Small intestine (tissue), 16 donors: ENCODE measurements around the gene GNPTG. TPM values are rescaled to one million over a fixed set of nuclear protein-coding genes. Genes with fewer than 3 reads are reported as not detected.

Experiments
- DNase-seq, 2 donors: peaks; one replicate each; pipeline versions ENCODE4 v3.0.0 to v3.0.0-alpha.2; 2013
- FAIRE-seq: peaks from 2 replicates; lab custom pipeline; 2012; peaks lifted over from hg19 to GRCh38; lab: Jason Lieb, UNC
- H3K27ac ChIP-seq, 3 donors: one replicate each; pipeline ENCODE4 v1.5.1; 2013; ENCODE audit warnings: low read length in 2 of 3, mild to moderate bottlenecking in 2 of 3, control low read depth in 1 of 3, inconsistent platforms in 1 of 3, low read depth in 1 of 3, moderate library complexity in 1 of 3
- H3K27me3 ChIP-seq, 3 donors: one replicate each; pipeline ENCODE4 v1.6.1; 2013; ENCODE audit warnings: low read length in 3 of 3, inconsistent platforms in 1 of 3; ENCODE audit not compliant: control insufficient read depth in 3 of 3, insufficient read depth in 3 of 3
- H3K36me3 ChIP-seq, 3 donors: one replicate each; pipeline ENCODE4 v1.6.1; 2013; ENCODE audit warnings: low read length in 3 of 3, inconsistent platforms in 1 of 3, low read depth in 1 of 3, mild to moderate bottlenecking in 1 of 3, moderate library complexity in 1 of 3; ENCODE audit not compliant: control insufficient read depth in 3 of 3, insufficient read depth in 2 of 3
- H3K4me1 ChIP-seq, 3 donors: one replicate each; pipeline ENCODE4 v1.6.1; 2013; ENCODE audit warnings: low read length in 2 of 3, inconsistent platforms in 1 of 3, low read depth in 1 of 3, mild to moderate bottlenecking in 1 of 3, moderate library complexity in 1 of 3; ENCODE audit not compliant: control insufficient read depth in 3 of 3, insufficient read depth in 2 of 3
- H3K4me3 ChIP-seq, 3 donors: one replicate each; pipeline ENCODE4 v1.5.1; 2013; ENCODE audit warnings: low read length in 3 of 3, control low read depth in 1 of 3, inconsistent platforms in 1 of 3, low read depth in 1 of 3, mild to moderate bottlenecking in 1 of 3, moderate library complexity in 1 of 3
- H3K9me3 ChIP-seq, 2 donors: one replicate each; pipeline ENCODE4 v1.6.1; 2013; ENCODE audit warnings: low read depth in 1 of 2, low read length in 1 of 2; ENCODE audit not compliant: control insufficient read depth in 2 of 2, insufficient read depth in 1 of 2
- WGBS, 3 donors: extraction: QIAGEN DNeasy Blood & Tissue Kit; methylation state at CpG; one replicate each; pipeline ENCODE4 v1.1.7; 2013; 5-methylcytosine and 5-hydroxymethylcytosine counted together
- long read RNA-seq, 10 donors: transcript quantifications; one replicate each; lab custom pipeline, GENCODE V29; 2026
- polyA plus RNA-seq, 4 donors: library from polyadenylated mRNA; stranded (reverse) in 3 of 4; unstranded in 1 of 4; fragments of 200-250 nt in 3 of 4; fragments of 120-200 nt in 1 of 4; gene quantifications; one replicate each; pipeline versions ENCODE4 v1.2.1 to v1.2.3, GENCODE V29; 2013
- donor health status: healthy with polysubstance abuse.
- donor health status: control.
- donor health status: control.
- donor health status: Bipolar disorder and iron deficiency.
- donor health status: healthy.

The GNPTG gene
- 10 to 100 TPM; 34.3 to 84.7 (median 43.9) TPM for polyA plus RNA-seq
- long read RNA-seq, donor 1 = 0 reads
- long read RNA-seq, donor 2, transcript GNPTG-201 (11 exons, 1,983 nt) = major isoform, 12 of 12 reads
- long read RNA-seq, donor 2, partial matches to known transcripts = 0 of 12 reads
- long read RNA-seq, donor 2, other reads (novel, unspliced or antisense) = 0 of 12 reads
- long read RNA-seq, donor 3, transcript GNPTG-201 (11 exons, 1,983 nt) = major isoform, 28 of 59 reads
- long read RNA-seq, donor 3, partial matches to known transcripts = 28 of 59 reads
- long read RNA-seq, donor 3, other reads (novel, unspliced or antisense) = 0 of 59 reads
- long read RNA-seq, donor 4 = 0 reads
- long read RNA-seq, donor 5, transcript GNPTG-201 (11 exons, 1,983 nt) = major isoform, 7 of 8 reads
- long read RNA-seq, donor 5, partial matches to known transcripts = 0 of 8 reads
- long read RNA-seq, donor 5, other reads (novel, unspliced or antisense) = 0 of 8 reads
- long read RNA-seq, donor 6, transcript GNPTG-201 (11 exons, 1,983 nt) = major isoform, 26 of 51 reads
- long read RNA-seq, donor 6, partial matches to known transcripts = 25 of 51 reads
- long read RNA-seq, donor 6, other reads (novel, unspliced or antisense) = 0 of 51 reads
- long read RNA-seq, donor 7, transcript GNPTG-201 (11 exons, 1,983 nt) = major isoform, 26 of 39 reads
- long read RNA-seq, donor 7, partial matches to known transcripts = 13 of 39 reads
- long read RNA-seq, donor 7, other reads (novel, unspliced or antisense) = 0 of 39 reads
- long read RNA-seq, donor 8 = 0 reads
- long read RNA-seq, donor 9, partial matches to known transcripts = 0 of 4 reads
- long read RNA-seq, donor 9, other reads (novel, unspliced or antisense) = 0 of 4 reads
- long read RNA-seq, donor 10, transcript GNPTG-201 (11 exons, 1,983 nt) = major isoform, 34 of 50 reads
- long read RNA-seq, donor 10, partial matches to known transcripts = 16 of 50 reads
- long read RNA-seq, donor 10, other reads (novel, unspliced or antisense) = 0 of 50 reads

- Histone ChIP-seq H3K9me3 (no peaks in the 10 kb centered on the region), H3K36me3 (peaks cover 2 to 43% (median 4%) of the 10 kb centered on the region in 3 donors), H3K4me3 (peak within 1 kb of the TSS; percentile 80 to 92 (median 89)), H3K27me3 (no peaks in the 10 kb centered on the region), H3K4me1 (peaks cover 0 to 13% (median 13%) of the 10 kb centered on the region in 3 donors), H3K27ac (peak within 1 kb of the TSS in 2 of 3 donors; percentile 24 to 26)
- FAIRE-seq (no peak), DNase-seq (peak; percentile 85 to 93)
- WGBS, 3 donors = 0 to 1% (median 1%) methylated on average over 76 to 98 of the region's 98 CpGs
Measured at GRCh38 chr16:1351582-1352362, at the start of gene GNPTG, which contains the start of gene TSR3. Gene GNPTG (plus strand): TSS chr16:1351931. CDS start chr16:1351966, 35 bp downstream. Gene TSR3 (minus strand): TSS chr16:1351878. CDS start chr16:1351804, 74 bp downstream.

GRCh38 chr16:1305823-1306222 is 45.9 kb upstream of the GNPTG start:
- 36 to 58% (median 44%) methylated on average over 12 of the region's 12 CpGs for WGBS, 3 donors
- peaks cover 0 to 49% (median 0%) of the 10 kb centered on the region in 3 donors for H3K4me1 ChIP-seq
- H3K27ac ChIP-seq = peak overlapping the region in 1 of 3 donors; percentile 81
- FAIRE-seq (no peak), DNase-seq (peak; percentile 34 to 79)
- no peaks in the 10 kb centered on the region for H3K27me3 ChIP-seq
- H3K4me3 ChIP-seq = no peak overlapping the region
- no peaks in the 10 kb centered on the region for H3K9me3 ChIP-seq
- peaks cover 0 to 4% (median 0%) of the 10 kb centered on the region in 3 donors for H3K36me3 ChIP-seq

GRCh38 chr16:1306334-1306733 is 45.4 kb upstream of the GNPTG start:
- H3K9me3 ChIP-seq = no peaks in the 10 kb centered on the region
- H3K36me3 ChIP-seq = peaks cover 0 to 6% (median 0%) of the 10 kb centered on the region in 3 donors
- FAIRE-seq (no peak), DNase-seq (no peak)
- 66 to 73% (median 73%) methylated on average over 4 of the region's 4 CpGs for WGBS, 3 donors
- peaks cover 2 to 45% (median 5%) of the 10 kb centered on the region in 3 donors for H3K4me1 ChIP-seq
- H3K27me3 ChIP-seq = no peaks in the 10 kb centered on the region
- H3K27ac ChIP-seq = peak overlapping the region in 1 of 3 donors; percentile 81
- H3K4me3 ChIP-seq = no peak overlapping the region

GRCh38 chr16:1308036-1308976 is 43.4 kb upstream of the GNPTG start:
- H3K27ac ChIP-seq = peak overlapping the region; percentile 56 to 99 (median 73)
- H3K4me3 ChIP-seq = peak overlapping the region; percentile 55 to 91 (median 60)
- DNase-seq (peak in 1 of 2 donors; percentile 84), FAIRE-seq (no peak)
- H3K27me3 ChIP-seq = no peaks in the 10 kb centered on the region
- peaks cover 0 to 23% (median 0%) of the 10 kb centered on the region in 3 donors for H3K36me3 ChIP-seq
- H3K9me3 ChIP-seq = no peaks in the 10 kb centered on the region
- peaks cover 6 to 49% (median 6%) of the 10 kb centered on the region in 3 donors for H3K4me1 ChIP-seq
- 4 to 35% (median 32%) methylated on average over 4 to 42 of the region's 43 CpGs for WGBS, 3 donors

- Histone ChIP-seq H3K27me3 (no peaks in the 10 kb centered on the region), H3K4me1 (peaks cover 6 to 47% (median 6%) of the 10 kb centered on the region in 3 donors), H3K36me3 (peaks cover 0 to 30% (median 4%) of the 10 kb centered on the region in 3 donors), H3K4me3 (peak within 1 kb of the TSS; percentile 78 to 95 (median 91)), H3K9me3 (no peaks in the 10 kb centered on the region), H3K27ac (peak within 1 kb of the TSS; percentile 94 to 99 (median 97))
- 0 to 1% (median 1%) methylated on average over 45 to 117 of the region's 117 CpGs for WGBS, 3 donors
- FAIRE-seq (no peak), DNase-seq (peak; percentile 99 to 100)
Measured at GRCh38 chr16:1308977-1309885, 42.5 kb upstream of the GNPTG start, which contains the start of gene UBE2I. Gene UBE2I (plus strand): TSS chr16:1309636. CDS start chr16:1314031, 4,395 bp downstream.

GRCh38 chr16:1309888-1310831 is 41.6 kb upstream of the GNPTG start:
- H3K4me3 ChIP-seq = peak overlapping the region; percentile 78 to 95 (median 78)
- DNase-seq = peak; percentile 56 to 72
- H3K27ac ChIP-seq = peak overlapping the region in 2 of 3 donors; percentile 59 to 95
- FAIRE-seq = no peak
- 0% methylated on average over 38 to 77 of the region's 77 CpGs for WGBS, 3 donors
- H3K4me1 ChIP-seq = peaks cover 6 to 41% (median 6%) of the 10 kb centered on the region in 3 donors
- H3K9me3 ChIP-seq = no peaks in the 10 kb centered on the region
- peaks cover 5 to 39% (median 8%) of the 10 kb centered on the region in 3 donors for H3K36me3 ChIP-seq
- no peaks in the 10 kb centered on the region for H3K27me3 ChIP-seq
